ENCODE measurements around the gene COL26A1.
A peak's percentile ranks its signal among the peaks of the same experiment; 100 is the strongest.

Gene COL26A1

GRCh38 chr7:101563198-101563901 lies 200.7 kb downstream of the COL26A1 start:
- 89% methylated on average over 15 of the region's 15 CpGs for WGBS
- no peak overlapping the region for H3K27ac ChIP-seq (ENCODE audit: low read depth, low read length)
- no peaks in the 10 kb centered on the region for H3K27me3 ChIP-seq (ENCODE audit: insufficient read depth, low read length)
- no peaks in the 10 kb centered on the region for H3K36me3 ChIP-seq (ENCODE audit: insufficient read depth, low read length)
- H3K4me3 ChIP-seq (ENCODE audit: low read length) = no peak overlapping the region
- peaks cover 3% of the 10 kb centered on the region; the same call in 1 of the 2 replicates for H3K4me1 ChIP-seq (ENCODE audit: insufficient read depth, low read length)
- no peaks in the 10 kb centered on the region for H3K9me3 ChIP-seq (ENCODE audit: insufficient read depth, low read depth, low read length)
- H3K9ac ChIP-seq (ENCODE audit: low read depth, low read length) = no peak overlapping the region

- H3K27me3 ChIP-seq (ENCODE audit: insufficient read depth, low read length) = no peaks in the 10 kb centered on the region
- H3K36me3 ChIP-seq (ENCODE audit: insufficient read depth, low read length) = no peaks in the 10 kb centered on the region
- H3K4me3 ChIP-seq (ENCODE audit: low read length) = no peak overlapping the region
- H3K9me3 ChIP-seq (ENCODE audit: insufficient read depth, low read depth, low read length) = no peaks in the 10 kb centered on the region
- H3K4me1 ChIP-seq (ENCODE audit: insufficient read depth, low read length) = peaks cover 3% of the 10 kb centered on the region; the same call in 1 of the 2 replicates
- no peak overlapping the region for H3K9ac ChIP-seq (ENCODE audit: low read depth, low read length)
- 79% methylated on average over 23 of the region's 23 CpGs for WGBS
- H3K27ac ChIP-seq (ENCODE audit: low read depth, low read length) = no peak overlapping the region
Observed at GRCh38 chr7:101563943-101564777, 201.5 kb downstream of the COL26A1 start.

GRCh38 chr7:101564778-101565211 lies 202.1 kb downstream of the COL26A1 start:
- Histone ChIP-seq H3K9ac (ENCODE audit: low read depth, low read length) (no peak overlapping the region), H3K36me3 (ENCODE audit: insufficient read depth, low read length) (no peaks in the 10 kb centered on the region), H3K27ac (ENCODE audit: low read depth, low read length) (no peak overlapping the region), H3K4me3 (ENCODE audit: low read length) (no peak overlapping the region), H3K27me3 (ENCODE audit: insufficient read depth, low read length) (no peaks in the 10 kb centered on the region), H3K4me1 (ENCODE audit: insufficient read depth, low read length) (peaks cover 3% of the 10 kb centered on the region; the same call in 1 of the 2 replicates), H3K9me3 (ENCODE audit: insufficient read depth, low read depth, low read length) (no peaks in the 10 kb centered on the region)
- 47% methylated on average over 16 of the region's 16 CpGs for WGBS

GRCh38 chr7:101565601-101566209 lies 203.0 kb downstream of the COL26A1 start:
- Histone ChIP-seq H3K4me3 (ENCODE audit: low read length) (no peak overlapping the region), H3K36me3 (ENCODE audit: insufficient read depth, low read length) (no peaks in the 10 kb centered on the region), H3K9me3 (ENCODE audit: insufficient read depth, low read depth, low read length) (0 out of 2 replicates have a peak, but pooled peaks cover under 1% of the 10 kb centered on the region), H3K27me3 (ENCODE audit: insufficient read depth, low read length) (no peaks in the 10 kb centered on the region), H3K9ac (ENCODE audit: low read depth, low read length) (no peak overlapping the region), H3K27ac (ENCODE audit: low read depth, low read length) (no peak overlapping the region), H3K4me1 (ENCODE audit: insufficient read depth, low read length) (peaks cover 3% of the 10 kb centered on the region; the same call in 1 of the 2 replicates)
- 91% methylated on average over 8 of the region's 8 CpGs for WGBS

GRCh38 chr7:101567230-101567629 lies 204.6 kb downstream of the COL26A1 start:
- 90% methylated on average over 6 of the region's 7 CpGs for WGBS
- H3K27me3 ChIP-seq (ENCODE audit: insufficient read depth, low read length) = no peaks in the 10 kb centered on the region
- no peak overlapping the region for H3K27ac ChIP-seq (ENCODE audit: low read depth, low read length)
- H3K4me1 ChIP-seq (ENCODE audit: insufficient read depth, low read length) = peaks cover 3% of the 10 kb centered on the region; the same call in 1 of the 2 replicates
- H3K4me3 ChIP-seq (ENCODE audit: low read length) = no peak overlapping the region
- no peak overlapping the region for H3K9ac ChIP-seq (ENCODE audit: low read depth, low read length)
- no peaks in the 10 kb centered on the region for H3K36me3 ChIP-seq (ENCODE audit: insufficient read depth, low read length)
- 0 out of 2 replicates have a peak, but pooled peaks cover 4% of the 10 kb centered on the region for H3K9me3 ChIP-seq (ENCODE audit: insufficient read depth, low read depth, low read length)

- 100% methylated on average over 1 of the region's 2 CpGs for WGBS
- Histone ChIP-seq H3K9ac (ENCODE audit: low read depth, low read length) (no peak overlapping the region), H3K36me3 (ENCODE audit: insufficient read depth, low read length) (no peaks in the 10 kb centered on the region)
Observed at GRCh38 chr7:101572156-101572555, 209.5 kb downstream of the COL26A1 start.

GRCh38 chr7:101575168-101575567 lies 212.5 kb downstream of the COL26A1 start:
- 12% methylated on average over 2 of the region's 2 CpGs for WGBS
- Histone ChIP-seq H3K27ac (ENCODE audit: low read depth, low read length) (peak overlapping the region; percentile 83), H3K4me1 (ENCODE audit: insufficient read depth, low read length) (peaks cover 17% of the 10 kb centered on the region), H3K4me3 (ENCODE audit: low read length) (peak overlapping the region; percentile 20; the same call in 1 of the 2 replicates), H3K9me3 (ENCODE audit: insufficient read depth, low read depth, low read length) (peaks cover 22% of the 10 kb centered on the region), H3K36me3 (ENCODE audit: insufficient read depth, low read length) (no peaks in the 10 kb centered on the region), H3K27me3 (ENCODE audit: insufficient read depth, low read length) (no peaks in the 10 kb centered on the region), H3K9ac (ENCODE audit: low read depth, low read length) (peak overlapping the region; percentile 69)

More at GRCh38 chr7:101572156-101572555, 209.5 kb downstream of the COL26A1 start:
- peaks cover 21% of the 10 kb centered on the region for H3K9me3 ChIP-seq (ENCODE audit: insufficient read depth, low read depth, low read length)
- no peak overlapping the region for H3K27ac ChIP-seq (ENCODE audit: low read depth, low read length)
- no peaks in the 10 kb centered on the region for H3K27me3 ChIP-seq (ENCODE audit: insufficient read depth, low read length)
- H3K4me3 ChIP-seq (ENCODE audit: low read length) = no peak overlapping the region
- peaks cover 15% of the 10 kb centered on the region for H3K4me1 ChIP-seq (ENCODE audit: insufficient read depth, low read length)

- Histone ChIP-seq H3K9ac (ENCODE audit: low read depth, low read length) (peak overlapping the region; percentile 44), H3K4me1 (ENCODE audit: insufficient read depth, low read length) (peaks cover 17% of the 10 kb centered on the region), H3K27ac (ENCODE audit: low read depth, low read length) (peak overlapping the region; percentile 79), H3K4me3 (ENCODE audit: low read length) (peak overlapping the region; percentile 20; the same call in 1 of the 2 replicates), H3K9me3 (ENCODE audit: insufficient read depth, low read depth, low read length) (peaks cover 21% of the 10 kb centered on the region), H3K36me3 (ENCODE audit: insufficient read depth, low read length) (no peaks in the 10 kb centered on the region), H3K27me3 (ENCODE audit: insufficient read depth, low read length) (no peaks in the 10 kb centered on the region)
Observed at GRCh38 chr7:101575721-101576120, 213.0 kb downstream of the COL26A1 start.

GRCh38 chr7:101576998-101577397 lies 214.3 kb downstream of the COL26A1 start:
- 99% methylated on average over 3 of the region's 3 CpGs for WGBS
- H3K9me3 ChIP-seq (ENCODE audit: insufficient read depth, low read depth, low read length) = peaks cover 18% of the 10 kb centered on the region

GRCh38 chr7:101578552-101578951 lies 215.9 kb downstream of the COL26A1 start:
- Histone ChIP-seq H3K9ac (ENCODE audit: low read depth, low read length) (no peak overlapping the region), H3K27me3 (ENCODE audit: insufficient read depth, low read length) (no peaks in the 10 kb centered on the region), H3K36me3 (ENCODE audit: insufficient read depth, low read length) (no peaks in the 10 kb centered on the region), H3K9me3 (ENCODE audit: insufficient read depth, low read depth, low read length) (peaks cover 10% of the 10 kb centered on the region), H3K4me1 (ENCODE audit: insufficient read depth, low read length) (peaks cover 21% of the 10 kb centered on the region), H3K4me3 (ENCODE audit: low read length) (no peak overlapping the region), H3K27ac (ENCODE audit: low read depth, low read length) (no peak overlapping the region)
- 89% methylated on average over 1 of the region's 1 CpG for WGBS

More at GRCh38 chr7:101576998-101577397, 214.3 kb downstream of the COL26A1 start:
- H3K27me3 ChIP-seq (ENCODE audit: insufficient read depth, low read length) = no peaks in the 10 kb centered on the region
- no peak overlapping the region for H3K27ac ChIP-seq (ENCODE audit: low read depth, low read length)
- H3K36me3 ChIP-seq (ENCODE audit: insufficient read depth, low read length) = no peaks in the 10 kb centered on the region
- H3K4me1 ChIP-seq (ENCODE audit: insufficient read depth, low read length) = peaks cover 20% of the 10 kb centered on the region
- no peak overlapping the region for H3K9ac ChIP-seq (ENCODE audit: low read depth, low read length)
- no peak overlapping the region for H3K4me3 ChIP-seq (ENCODE audit: low read length)

- Histone ChIP-seq H3K36me3 (ENCODE audit: insufficient read depth, low read length) (no peaks in the 10 kb centered on the region), H3K27me3 (ENCODE audit: insufficient read depth, low read length) (no peaks in the 10 kb centered on the region), H3K4me1 (ENCODE audit: insufficient read depth, low read length) (peaks cover 10% of the 10 kb centered on the region), H3K9me3 (ENCODE audit: insufficient read depth, low read depth, low read length) (peaks cover 7% of the 10 kb centered on the region), H3K27ac (ENCODE audit: low read depth, low read length) (no peak overlapping the region), H3K9ac (ENCODE audit: low read depth, low read length) (no peak overlapping the region), H3K4me3 (ENCODE audit: low read length) (no peak overlapping the region)
- 92% methylated on average over 7 of the region's 7 CpGs for WGBS
Observed at GRCh38 chr7:101580596-101580995, 217.9 kb downstream of the COL26A1 start.
